ENCODE measurements around the gene THPO.

Gene THPO

DNA sequence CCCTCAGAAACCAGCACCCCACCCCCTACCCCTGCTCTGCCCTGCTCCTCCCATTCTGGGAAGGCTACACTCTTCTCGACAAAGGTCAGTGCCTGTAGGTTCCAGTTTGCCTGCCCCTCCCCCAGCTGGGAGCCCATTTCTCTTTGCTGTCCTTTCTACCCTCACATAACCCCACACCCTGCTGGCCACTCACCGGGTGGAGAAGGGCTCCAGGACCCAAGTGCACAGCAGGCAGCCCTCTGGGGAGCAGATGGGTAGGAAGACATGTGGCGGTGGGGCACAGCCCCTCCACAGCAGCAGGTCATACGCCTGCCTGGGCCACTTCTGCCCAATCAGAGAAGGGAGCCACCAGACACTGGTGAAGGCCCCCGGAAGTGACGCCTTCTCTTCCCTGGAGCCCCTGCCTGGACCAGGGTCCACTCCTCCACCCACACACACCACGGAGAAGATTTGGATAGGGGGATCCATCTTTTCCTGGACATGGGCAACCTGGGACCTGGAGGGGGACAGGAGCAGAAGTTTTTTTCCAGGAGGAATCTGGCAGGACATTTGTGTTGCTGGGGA is at the start of gene THPO:
THPO (minus strand) TSS at position 326 of the 564 bp plus-strand sequence. CDS start 1,948 bp downstream, outside the sequence.
- FAIRE-seq (no peak), DNase-seq (ENCODE audit: low spot score) (no peak)

DNA sequence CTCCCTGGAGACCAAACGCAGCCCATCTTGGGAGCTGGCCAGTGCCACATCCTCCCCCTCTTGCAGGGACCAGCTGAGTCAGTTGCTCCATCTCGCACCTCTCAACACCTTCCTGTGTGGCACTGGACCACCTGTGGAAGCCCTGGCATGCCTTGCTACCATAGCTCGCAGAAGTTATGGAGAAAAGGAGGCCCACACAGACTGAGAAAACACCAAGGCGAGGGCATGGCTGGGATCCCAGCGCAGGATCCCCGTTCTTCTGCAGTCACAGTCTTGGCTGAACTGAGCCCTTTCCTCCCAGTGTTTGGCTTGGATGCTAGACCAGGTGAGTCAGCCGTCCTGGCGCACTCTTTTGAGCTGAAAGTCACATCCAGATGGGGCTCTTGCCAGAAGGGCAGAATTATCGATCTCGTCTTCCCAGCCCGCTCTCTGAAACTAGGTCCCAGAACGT is 48.7 kb upstream of the THPO start:
- FAIRE-seq (no peak), DNase-seq (ENCODE audit: low spot score) (no peak)

DNA sequence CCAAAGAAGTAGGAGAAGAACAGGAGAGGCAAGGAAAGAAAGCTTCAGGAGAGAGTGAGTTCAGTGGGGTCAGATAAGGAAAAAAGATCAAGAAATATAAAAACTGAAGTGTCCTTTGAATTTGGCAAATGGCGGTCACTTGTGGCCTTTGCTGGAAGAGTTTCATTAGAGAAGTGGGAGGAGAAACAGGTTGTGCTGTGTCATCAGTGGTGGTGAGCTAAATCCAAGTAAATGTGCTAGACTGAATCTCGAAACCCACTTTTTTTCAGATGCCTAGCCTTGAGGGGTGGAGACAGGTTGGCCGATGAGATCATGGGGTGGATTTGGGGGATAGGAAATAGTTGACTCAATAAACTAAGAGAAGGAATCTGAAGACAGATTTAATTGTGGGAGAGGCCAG is 45.6 kb upstream of the THPO start:
- FAIRE-seq: no peak
- no peak for DNase-seq (ENCODE audit: low spot score)

DNA sequence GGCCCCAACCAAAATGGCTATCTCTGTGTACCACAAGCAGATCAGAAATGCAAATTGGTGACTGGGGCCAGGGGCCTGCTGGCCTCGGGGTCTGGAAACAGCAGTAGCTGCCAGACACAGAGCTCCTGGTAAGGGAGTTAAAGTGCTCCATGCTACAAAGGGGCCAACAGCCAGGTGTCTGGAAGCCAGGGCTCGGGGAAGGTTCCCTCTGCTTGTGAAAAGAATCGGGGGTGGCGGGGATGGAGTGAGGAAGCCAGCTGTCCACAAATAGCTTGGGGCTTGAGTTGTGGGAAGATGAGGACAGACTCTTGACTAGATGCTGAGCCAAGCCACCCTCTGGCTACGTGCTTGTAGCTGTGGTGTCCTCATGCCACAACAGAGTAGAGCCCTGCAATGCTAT is 41.2 kb upstream of the THPO start:
- DNase-seq (ENCODE audit: low spot score) (no peak), FAIRE-seq (no peak)

DNA sequence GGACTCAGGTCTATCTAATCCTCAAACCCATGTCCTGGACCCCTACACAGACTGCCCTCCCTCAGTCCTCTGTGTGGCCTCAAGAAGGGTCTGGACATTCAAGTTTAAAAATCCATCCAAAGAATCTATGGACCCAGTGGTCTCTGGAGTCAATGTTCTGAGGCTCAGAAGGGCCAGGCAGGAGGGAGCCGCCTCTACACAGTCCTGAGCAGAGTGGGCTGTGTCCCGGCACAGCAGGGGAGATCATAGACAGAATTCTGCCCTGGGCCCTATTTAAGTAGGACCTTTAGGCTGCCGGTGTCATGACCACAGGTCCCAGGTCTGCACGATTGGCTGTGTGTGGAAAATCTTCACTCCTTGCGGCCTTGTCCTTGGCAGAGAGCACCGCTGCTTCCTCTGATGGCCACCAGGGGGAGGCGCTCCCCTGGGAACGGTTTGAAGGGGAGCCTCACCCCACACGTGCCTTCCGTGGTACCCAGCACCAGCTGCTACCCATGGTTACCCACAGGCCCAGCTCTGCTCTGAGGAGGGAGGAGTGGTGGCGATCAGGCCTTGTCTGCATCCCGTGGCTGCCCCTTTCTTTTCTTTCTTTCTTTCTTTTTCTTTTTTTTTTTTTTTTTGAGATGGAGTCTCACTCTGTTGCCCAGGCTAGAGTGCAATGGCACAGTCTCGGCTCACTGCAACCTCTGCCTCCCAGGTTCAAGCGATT is 39.8 kb upstream of the THPO start:
- no peak for FAIRE-seq
- DNase-seq (ENCODE audit: low spot score): peak; percentile 31

DNA sequence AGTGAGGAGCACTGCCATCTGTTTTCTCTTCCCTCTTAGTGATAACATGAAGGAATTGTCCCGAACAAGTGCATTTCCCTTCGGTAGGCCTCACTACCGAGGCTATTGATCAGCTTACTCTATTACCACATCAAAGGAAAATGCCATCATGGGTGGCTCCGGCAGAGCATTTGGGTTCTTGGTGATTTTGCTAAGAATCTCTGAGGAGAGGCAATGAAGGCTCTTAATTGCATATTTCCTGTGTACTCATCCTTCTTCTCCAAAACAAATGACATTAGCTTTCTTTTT is 37.1 kb upstream of the THPO start:
- DNase-seq (ENCODE audit: low spot score): no peak
- FAIRE-seq: no peak

DNA sequence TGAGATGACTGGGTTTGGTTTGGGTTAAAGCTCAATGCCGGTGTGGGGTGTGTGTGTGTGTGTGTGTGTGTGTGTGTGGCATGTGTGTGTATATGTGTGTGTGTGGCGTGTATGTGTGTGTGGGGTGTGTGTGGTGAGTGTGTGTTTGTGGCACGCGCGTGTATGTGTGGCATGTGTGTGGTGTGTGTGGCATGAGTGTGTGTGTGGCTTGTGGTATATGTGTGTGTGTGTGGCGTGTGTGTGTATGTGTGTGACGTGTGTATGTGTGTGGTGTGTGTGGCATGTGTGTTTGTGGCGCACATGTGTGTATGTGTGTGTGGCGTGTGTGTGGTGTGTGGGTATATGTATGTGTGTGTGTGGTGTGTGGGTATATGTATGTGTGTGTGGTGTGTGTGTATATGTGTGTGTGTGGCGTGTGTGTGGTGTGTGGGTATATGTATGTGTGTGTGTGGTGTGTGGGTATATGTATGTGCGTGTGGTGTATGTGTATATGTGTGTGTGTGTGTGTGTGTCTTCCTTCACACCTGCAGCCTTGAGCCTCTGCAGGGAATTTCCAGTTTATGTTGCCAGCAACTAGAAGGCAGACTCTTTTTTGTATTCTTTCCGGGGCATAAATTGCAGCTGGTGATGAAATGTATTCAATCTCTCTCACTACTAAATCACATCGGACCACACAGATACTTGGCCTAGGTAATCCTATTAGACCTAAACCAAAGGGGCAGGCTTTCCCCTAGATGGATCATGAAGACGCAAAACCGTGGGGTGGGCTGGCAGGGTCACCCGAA is 36.6 kb upstream of the THPO start:
- DNase-seq (ENCODE audit: low spot score) (no peak), FAIRE-seq (no peak)

DNA sequence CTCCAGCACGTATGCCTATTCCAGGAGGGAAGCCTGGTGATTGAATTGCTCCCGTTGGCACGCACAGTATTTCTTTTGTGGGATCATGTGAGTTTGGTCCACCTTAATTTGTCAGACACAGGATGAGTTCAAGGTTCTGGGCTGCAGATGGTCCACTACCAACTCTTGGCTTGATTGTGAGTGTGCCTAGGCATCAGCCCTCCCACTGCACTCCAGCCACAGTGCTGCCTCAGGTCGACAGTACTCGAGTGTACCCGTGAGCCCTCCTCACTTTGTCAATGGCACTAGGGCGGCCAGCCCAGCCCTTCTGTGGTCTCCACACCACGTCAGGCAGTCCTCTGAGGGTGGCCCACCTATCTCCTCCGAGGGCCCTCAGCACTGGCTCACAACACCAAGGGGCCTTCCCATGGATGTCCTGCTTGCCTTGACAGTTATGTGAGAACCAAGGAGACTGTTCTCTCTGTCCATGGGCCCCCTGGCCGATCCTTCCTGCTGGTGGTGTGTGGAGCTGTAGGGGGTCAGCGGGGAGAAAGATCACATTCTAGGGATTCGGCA is 32.0 kb upstream of the THPO start:
- FAIRE-seq (no peak), DNase-seq (ENCODE audit: low spot score) (no peak)

DNA sequence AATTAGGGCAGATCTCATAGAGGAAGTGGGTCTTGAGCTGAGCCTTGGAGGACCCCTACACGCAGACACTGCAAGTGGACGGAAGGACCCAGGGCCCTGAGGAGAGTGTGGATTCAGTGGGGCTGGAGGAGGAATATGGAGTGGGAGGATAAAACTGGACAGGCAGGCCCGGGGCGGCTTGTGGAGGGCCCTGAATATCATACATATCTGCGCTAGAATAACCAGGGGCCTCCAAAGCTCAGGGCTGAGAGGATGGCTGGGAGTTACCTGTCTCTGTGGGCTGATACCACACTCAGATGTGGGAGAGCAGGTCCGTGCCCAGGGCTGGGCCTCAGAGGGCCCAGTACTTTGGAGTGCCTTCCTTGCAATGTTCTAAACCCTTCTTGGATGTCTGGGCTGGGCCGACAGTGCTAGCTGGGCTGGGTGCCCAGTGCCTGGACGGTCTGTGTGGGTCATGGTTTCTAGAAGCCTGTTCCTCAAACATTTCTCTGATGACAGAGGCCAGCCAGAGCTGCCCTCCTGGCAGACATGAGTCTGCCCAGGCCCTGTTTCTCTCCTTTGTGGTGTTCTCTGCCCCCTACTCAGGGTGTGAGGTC is 31.4 kb upstream of the THPO start:
- FAIRE-seq: no peak
- DNase-seq (ENCODE audit: low spot score): no peak

DNA sequence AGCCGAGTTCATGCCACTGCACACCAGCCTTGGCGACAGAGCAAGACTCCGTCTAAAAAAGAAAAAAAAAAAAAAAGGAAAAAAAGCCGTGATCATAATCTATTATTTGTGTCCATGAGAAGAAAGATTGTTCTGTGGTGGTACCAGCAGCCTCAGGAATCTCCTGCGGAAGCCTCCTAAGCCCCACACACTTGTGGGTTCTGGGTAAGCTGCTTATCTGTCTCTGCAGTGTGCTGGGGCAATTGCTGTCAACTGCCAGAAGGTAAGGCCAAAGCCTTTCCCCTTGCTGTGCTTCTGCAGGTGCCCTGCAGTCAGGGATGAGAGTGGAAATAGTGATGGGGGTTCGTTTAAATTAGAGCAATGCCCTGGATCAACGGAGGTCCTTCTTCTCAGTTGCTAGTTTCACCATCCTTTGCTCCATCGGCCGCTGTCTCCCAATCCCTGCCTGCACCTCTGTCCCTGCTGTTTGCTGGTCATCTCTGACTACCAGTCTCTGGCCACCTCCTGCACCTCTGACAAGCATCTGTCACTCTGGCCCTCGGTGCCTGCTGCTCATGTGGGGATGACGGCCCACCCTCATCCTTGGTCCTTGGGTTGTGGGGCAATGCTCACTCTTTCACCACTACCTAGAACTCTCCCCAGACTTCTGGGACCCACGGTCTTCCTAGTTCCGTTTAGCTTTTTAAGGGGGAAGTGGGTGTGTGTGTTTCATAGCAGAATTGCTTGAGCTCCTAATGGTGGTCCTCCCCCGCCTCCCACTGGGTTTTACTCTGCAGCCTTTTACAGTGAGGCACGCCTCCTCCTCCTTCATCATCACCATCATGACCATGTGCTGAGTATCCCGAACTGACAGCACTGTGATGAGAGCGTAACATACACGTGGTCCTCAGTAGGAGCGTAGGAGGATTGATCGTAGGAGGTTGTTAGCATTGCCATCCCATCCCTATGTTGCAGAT is 27.3 kb upstream of the THPO start:
- FAIRE-seq (no peak), DNase-seq (ENCODE audit: low spot score) (no peak)

DNA sequence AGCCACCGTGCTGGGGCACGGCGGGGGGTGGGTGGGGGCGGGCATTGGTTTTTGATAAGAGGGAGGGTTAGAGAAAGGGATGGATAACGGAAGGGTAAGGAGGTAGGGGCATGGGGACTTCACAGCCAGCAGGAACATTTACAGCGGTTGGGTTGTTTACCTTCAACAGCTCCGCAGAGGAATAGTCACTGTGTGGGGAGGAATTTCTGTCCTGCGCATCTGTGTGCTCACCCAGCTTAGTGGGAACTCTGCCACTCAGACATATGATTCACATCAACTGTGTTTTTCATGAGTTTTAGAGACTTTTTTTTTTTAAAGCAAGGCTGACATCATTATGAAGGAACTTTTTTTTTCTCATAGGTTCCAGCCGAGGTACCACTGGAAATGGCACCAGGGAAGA is 21.4 kb upstream of the THPO start:
- FAIRE-seq: no peak
- peak; percentile 33 for DNase-seq (ENCODE audit: low spot score)

DNA sequence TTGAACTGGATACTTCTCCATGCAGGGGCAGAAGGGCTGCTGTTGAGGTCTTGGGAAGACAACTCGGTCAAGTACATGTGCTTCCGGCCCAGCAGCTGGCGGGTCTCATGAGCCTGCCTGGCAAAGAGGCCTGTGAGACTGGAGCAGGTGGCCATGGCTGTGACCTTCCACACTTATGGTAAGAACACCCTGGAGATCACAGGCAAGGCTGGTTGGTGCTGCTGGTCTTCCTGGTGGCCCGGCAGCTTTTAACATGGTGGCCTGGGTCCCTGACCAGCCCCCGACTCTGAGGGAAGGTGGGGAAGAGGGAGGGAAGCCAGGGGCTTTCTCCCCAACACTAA is 17.3 kb upstream of the THPO start:
- FAIRE-seq (no peak), DNase-seq (ENCODE audit: low spot score) (no peak)

DNA sequence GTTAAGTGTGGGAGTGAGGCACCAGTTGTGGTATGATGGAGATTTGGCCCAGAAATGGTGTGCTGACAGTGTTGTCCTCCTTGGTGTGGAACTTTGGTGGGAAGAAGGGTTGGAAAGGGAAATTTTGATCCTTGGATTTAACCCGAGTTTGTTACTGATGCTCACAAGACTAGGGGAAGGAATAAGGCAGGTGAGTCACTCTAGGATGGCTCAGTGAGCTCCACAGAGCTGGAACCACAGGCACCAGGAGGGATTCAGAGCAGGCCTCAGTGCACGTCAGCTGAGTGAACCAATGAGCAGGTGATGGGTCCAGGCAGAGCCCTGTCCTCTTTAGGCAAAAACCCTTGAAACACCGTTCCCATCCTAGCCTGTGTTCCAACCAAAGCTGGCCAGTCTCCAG is 13.3 kb upstream of the THPO start:
- FAIRE-seq (no peak), DNase-seq (ENCODE audit: low spot score) (no peak)

DNA sequence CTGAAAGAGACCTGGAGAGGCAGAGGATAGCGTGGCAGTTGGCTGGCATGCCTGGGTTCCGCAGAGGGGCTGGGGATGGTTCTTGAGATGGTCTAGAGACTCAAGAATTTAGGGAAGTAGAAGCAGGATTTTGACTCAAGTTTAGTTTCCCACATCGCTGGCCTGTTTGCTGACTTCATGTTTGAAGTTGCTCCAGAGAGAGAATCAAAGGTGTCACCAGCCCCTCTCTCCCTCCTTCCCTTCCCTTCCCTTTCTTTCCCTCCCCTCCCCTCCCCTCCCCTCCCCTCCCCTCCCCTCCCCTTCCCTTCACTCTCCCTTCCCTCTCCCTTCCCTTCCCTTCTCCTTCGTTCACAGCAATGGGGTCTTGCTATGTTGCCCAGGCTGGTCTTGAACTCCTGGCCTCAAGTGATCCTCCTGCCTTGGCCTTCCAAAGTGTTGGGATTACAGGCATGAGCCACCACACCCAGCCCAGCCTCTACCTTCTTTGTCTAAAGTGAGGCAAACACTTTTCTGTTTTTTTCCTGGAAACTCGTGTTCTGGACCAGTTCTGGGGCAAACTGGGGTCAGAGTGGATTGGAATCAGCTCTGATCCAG is 12.0 kb upstream of the THPO start:
- no peak for DNase-seq (ENCODE audit: low spot score)
- FAIRE-seq: no peak

DNA sequence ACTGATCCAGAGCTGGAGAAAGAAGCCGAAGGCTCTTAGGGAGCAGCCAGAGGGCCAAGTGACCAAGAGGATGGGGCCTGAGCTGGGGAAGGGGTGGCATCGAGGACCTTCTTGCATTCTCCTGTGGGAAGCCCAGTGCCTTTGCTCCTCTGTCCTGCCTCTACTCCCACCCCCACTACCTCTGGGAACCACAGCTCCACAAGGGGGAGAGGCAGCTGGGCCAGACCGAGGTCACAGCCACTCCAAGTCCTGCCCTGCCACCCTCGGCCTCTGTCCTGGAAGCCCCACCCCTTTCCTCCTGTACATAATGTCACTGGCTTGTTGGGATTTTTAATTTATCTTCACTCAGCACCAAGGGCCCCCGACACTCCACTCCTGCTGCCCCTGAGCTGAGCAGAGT is 11.4 kb upstream of the THPO start:
- no peak for FAIRE-seq
- no peak for DNase-seq (ENCODE audit: low spot score)

DNA sequence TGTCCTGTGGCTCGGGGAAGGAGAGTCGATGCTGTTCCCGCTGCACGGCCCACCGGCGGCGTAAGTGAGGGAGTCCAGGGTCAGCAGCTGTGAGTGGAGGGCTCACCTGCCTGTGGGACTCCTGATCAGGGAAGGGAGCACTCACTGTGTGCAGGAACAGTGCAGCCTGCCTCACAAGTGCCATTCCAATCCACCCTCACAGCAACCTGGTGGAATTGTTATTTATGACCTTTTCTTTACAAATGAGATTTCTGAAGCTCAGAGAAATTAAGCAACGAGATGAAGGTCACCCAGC is 10.9 kb upstream of the THPO start:
- FAIRE-seq: no peak

DNA sequence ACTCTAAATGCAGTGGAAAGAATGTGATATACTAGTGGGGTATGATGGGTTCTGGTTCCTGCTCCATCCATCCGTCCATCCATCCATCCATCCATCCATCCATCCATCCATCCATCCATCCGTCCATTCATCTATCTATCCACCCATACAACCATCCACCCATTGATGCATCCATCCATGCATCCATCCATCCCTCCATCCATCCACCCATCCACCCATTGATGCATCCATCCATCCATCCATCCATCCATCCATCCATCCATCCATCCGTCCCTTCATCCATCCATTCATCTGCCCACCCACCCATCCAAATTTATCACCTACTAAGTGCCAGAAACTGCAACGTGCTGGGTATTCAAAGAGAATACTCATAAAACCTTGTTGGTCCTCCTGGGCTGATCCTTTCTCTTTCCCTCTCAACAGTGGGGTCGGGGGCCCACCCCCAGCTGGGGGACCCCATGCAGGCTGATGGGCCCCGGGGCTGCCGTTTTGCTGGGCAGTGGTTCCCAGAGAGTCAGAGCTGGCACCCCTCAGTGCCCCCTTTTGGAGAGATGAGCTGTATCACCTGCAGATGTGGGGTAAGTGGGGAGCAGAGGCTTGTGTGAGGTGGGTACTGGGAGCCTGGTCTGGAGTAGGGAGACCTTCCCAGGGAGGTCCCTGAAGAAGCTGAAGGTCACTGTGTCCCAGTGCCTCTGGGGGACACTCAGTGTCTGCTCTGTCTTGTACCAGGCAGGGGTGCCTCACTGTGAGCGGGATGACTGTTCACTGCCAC is 10.3 kb upstream of the THPO start:
- no peak for DNase-seq (ENCODE audit: low spot score)
- no peak for FAIRE-seq

More for the DNA sequence above, 10.9 kb upstream of the THPO start:
- no peak for DNase-seq (ENCODE audit: low spot score)

DNA sequence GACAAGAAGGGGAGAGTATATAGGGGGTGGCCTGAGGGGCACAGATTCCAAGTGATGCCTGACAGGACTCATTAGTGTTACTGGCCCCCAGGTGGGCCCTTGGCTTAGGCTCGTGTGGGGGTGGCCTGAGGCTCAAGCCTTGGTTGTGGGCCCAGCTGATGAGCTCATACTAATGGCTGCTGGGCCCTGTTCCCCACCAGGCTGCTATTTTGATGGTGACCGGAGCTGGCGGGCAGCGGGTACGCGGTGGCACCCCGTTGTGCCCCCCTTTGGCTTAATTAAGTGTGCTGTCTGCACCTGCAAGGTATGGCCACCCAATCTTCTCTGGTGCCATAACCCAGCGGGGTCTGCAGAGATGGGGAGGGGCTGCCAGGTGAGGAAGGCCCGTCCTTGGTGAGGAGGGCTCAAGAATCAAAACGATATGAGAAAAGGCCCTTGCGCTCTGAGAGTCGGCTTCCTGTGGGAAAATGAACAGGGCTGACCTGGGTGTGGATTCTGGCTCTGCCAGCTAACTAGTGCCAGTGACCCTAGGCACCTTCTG is 9.2 kb upstream of the THPO start:
- no peak for FAIRE-seq
- no peak for DNase-seq (ENCODE audit: low spot score)

DNA sequence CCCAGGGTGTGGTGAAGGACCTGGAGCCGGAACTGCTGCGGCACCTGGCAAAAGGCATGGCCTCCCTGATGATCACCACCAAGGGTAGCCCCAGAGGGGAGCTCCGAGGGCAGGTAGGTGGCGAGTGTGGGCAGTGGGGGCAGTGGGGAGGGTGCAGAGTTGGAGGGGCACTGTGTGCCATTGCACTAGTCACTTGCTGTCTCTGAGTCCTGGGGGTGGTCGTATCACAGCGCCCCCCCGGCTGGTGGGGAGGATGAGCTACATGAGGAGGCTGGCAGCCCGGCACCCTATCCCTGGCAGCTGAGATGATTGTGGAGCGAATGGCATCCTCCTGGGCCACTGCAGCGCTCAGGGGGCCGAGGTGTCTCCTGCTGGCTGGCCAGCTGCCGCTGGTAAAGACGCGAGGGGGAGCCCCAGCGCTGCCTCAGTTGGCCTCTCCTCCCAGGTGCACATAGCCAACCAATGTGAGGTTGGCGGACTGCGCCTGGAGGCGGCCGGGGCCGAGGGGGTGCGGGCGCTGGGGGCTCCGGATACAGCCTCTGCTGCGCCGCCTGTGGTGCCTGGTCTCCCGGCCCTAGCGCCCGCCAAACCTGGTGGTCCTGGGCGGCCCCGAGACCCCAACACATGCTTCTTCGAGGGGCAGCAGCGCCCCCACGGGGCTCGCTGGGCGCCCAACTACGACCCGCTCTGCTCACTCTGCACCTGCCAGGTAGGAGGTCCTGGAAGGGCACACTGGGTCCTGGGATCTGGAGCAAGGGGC is 8.2 kb upstream of the THPO start:
- FAIRE-seq: no peak
- no peak for DNase-seq (ENCODE audit: low spot score)
